Measurements from ENCODE around the gene MDK.

GRCh38 chr11:46345881-46346484 is 35.5 kb upstream of the MDK start:
- TF ChIP-seq, protein P1, sequence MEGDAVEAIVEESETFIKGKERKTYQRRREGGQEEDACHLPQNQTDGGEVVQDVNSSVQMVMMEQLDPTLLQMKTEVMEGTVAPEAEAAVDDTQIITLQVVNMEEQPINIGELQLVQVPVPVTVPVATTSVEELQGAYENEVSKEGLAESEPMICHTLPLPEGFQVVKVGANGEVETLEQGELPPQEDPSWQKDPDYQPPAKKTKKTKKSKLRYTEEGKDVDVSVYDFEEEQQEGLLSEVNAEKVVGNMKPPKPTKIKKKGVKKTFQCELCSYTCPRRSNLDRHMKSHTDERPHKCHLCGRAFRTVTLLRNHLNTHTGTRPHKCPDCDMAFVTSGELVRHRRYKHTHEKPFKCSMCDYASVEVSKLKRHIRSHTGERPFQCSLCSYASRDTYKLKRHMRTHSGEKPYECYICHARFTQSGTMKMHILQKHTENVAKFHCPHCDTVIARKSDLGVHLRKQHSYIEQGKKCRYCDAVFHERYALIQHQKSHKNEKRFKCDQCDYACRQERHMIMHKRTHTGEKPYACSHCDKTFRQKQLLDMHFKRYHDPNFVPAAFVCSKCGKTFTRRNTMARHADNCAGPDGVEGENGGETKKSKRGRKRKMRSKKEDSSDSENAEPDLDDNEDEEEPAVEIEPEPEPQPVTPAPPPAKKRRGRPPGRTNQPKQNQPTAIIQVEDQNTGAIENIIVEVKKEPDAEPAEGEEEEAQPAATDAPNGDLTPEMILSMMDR (IDR thresholded peaks at IDR 0.05; ENCODE audit: insufficient read depth, low read length): no peak
- TF ChIP-seq POLR2AphosphoS5 (IDR thresholded peaks at IDR 0.05; ENCODE audit: low read depth) (0 out of 2 replicates have a peak, but pooled peaks have one; percentile 51), SPI1 (IDR thresholded peaks at IDR 0.05; ENCODE audit: borderline replicate concordance, low read depth) (no peak), GABPA (IDR thresholded peaks at IDR 0.05; ENCODE audit: low read depth) (peak; percentile 42; the same call in 1 of the 2 replicates)
- TF ChIP-seq, protein P2, sequence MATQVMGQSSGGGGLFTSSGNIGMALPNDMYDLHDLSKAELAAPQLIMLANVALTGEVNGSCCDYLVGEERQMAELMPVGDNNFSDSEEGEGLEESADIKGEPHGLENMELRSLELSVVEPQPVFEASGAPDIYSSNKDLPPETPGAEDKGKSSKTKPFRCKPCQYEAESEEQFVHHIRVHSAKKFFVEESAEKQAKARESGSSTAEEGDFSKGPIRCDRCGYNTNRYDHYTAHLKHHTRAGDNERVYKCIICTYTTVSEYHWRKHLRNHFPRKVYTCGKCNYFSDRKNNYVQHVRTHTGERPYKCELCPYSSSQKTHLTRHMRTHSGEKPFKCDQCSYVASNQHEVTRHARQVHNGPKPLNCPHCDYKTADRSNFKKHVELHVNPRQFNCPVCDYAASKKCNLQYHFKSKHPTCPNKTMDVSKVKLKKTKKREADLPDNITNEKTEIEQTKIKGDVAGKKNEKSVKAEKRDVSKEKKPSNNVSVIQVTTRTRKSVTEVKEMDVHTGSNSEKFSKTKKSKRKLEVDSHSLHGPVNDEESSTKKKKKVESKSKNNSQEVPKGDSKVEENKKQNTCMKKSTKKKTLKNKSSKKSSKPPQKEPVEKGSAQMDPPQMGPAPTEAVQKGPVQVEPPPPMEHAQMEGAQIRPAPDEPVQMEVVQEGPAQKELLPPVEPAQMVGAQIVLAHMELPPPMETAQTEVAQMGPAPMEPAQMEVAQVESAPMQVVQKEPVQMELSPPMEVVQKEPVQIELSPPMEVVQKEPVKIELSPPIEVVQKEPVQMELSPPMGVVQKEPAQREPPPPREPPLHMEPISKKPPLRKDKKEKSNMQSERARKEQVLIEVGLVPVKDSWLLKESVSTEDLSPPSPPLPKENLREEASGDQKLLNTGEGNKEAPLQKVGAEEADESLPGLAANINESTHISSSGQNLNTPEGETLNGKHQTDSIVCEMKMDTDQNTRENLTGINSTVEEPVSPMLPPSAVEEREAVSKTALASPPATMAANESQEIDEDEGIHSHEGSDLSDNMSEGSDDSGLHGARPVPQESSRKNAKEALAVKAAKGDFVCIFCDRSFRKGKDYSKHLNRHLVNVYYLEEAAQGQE (IDR thresholded peaks at IDR 0.05; ENCODE audit: insufficient replicate concordance, low read depth): no peak

All from HL-60 (cell line).